Measurements from ENCODE around the gene TRPV3. TPM values are rescaled to one million over a fixed set of nuclear protein-coding genes. Genes with fewer than 3 reads are reported as not detected.
A peak's percentile ranks its signal among the peaks of the same experiment; 100 is the strongest.

Gene TRPV3
- 1 to 10 TPM in 5 of 7 donors, under 1 TPM in 2; 0.32 to 2.0 (median 1.2) TPM for total RNA-seq
- under 1 TPM; 0.13 to 0.45 (median 0.20) TPM for polyA plus RNA-seq
- long read RNA-seq, donor 1 = 0 reads
- long read RNA-seq, donor 2 = 0 reads

GRCh38 chr17:3557768-3558583 lies at the start of gene TRPV3:
Gene TRPV3 (minus strand): TSS chr17:3557812. CDS start chr17:3554850, 2,962 bp downstream.
- Histone ChIP-seq H3K27ac (peak within 1 kb of the TSS in 5 of 8 donors; percentile 23 to 76 (median 46)), H3K4me3 (no peak within 1 kb of the TSS)
- DNase-seq = peak; percentile 88

GRCh38 chr17:3603870-3604259 lies 46.3 kb upstream of the TRPV3 start:
- Histone ChIP-seq H3K27me3 (replicated peaks in 1 of 7) (no peaks in the 10 kb centered on the region), H3K4me3 (no peak overlapping the region), H3K27ac (no peak overlapping the region), H3K4me1 (peaks cover 0 to 4% (median 0%) of the 10 kb centered on the region in 6 donors), H3K9me3 (no peaks in the 10 kb centered on the region), H3K36me3 (peaks cover 0 to 46% (median 17%) of the 10 kb centered on the region in 6 donors)
- intact Hi-C loops (cut with DNase I; ENCODE audit: low total_unique reads) = no loop called here
- 83 to 100% (median 95%) methylated on average over 2 to 4 of the region's 4 CpGs for WGBS, 5 donors
- no peak for TF ChIP-seq POLR2A (IDR thresholded peaks at IDR 0.05)
- TF ChIP-seq CTCF (IDR thresholded peaks at IDR 0.05 in 8 of 11, conservative IDR thresholded peaks at IDR 0.05 in 3 of 11) = no peak
- TF ChIP-seq POLR2AphosphoS5 (IDR thresholded peaks at IDR 0.05) = no peak
- no peak for DNase-seq

More at GRCh38 chr17:3557768-3558583, at the start of gene TRPV3:
- WGBS, 5 donors = 69 to 83% (median 81%) methylated on average over 15 to 23 of the region's 23 CpGs
- intact Hi-C loops (cut with DNase I; ENCODE audit: low total_unique reads) = no loop called here
- Histone ChIP-seq H3K27me3 (replicated peaks in 1 of 7) (peaks cover 0 to 49% (median 0%) of the 10 kb centered on the region in 7 donors), H3K36me3 (no peaks in the 10 kb centered on the region), H3K4me1 (peaks cover 0 to 25% (median 14%) of the 10 kb centered on the region in 6 donors), H3K9me3 (no peaks in the 10 kb centered on the region)
- TF ChIP-seq CTCF (IDR thresholded peaks at IDR 0.05 in 8 of 11, conservative IDR thresholded peaks at IDR 0.05 in 3 of 11) (no peak), POLR2AphosphoS5 (IDR thresholded peaks at IDR 0.05) (peak; percentile 30 to 72 (median 54)), POLR2A (IDR thresholded peaks at IDR 0.05) (no peak)

- 90 to 95% (median 94%) methylated on average over 17 of the region's 17 CpGs for WGBS, 5 donors
- Histone ChIP-seq H3K27me3 (replicated peaks in 1 of 7) (no peaks in the 10 kb centered on the region), H3K36me3 (peaks cover 0 to 40% (median 11%) of the 10 kb centered on the region in 6 donors), H3K27ac (no peak overlapping the region), H3K4me3 (no peak overlapping the region), H3K4me1 (peaks cover 0 to 4% (median 0%) of the 10 kb centered on the region in 6 donors), H3K9me3 (no peaks in the 10 kb centered on the region)
- no peak for TF ChIP-seq POLR2A (IDR thresholded peaks at IDR 0.05)
- no peak for TF ChIP-seq POLR2AphosphoS5 (IDR thresholded peaks at IDR 0.05)
- TF ChIP-seq CTCF (IDR thresholded peaks at IDR 0.05 in 8 of 11, conservative IDR thresholded peaks at IDR 0.05 in 3 of 11) = no peak
- intact Hi-C loops (cut with DNase I; ENCODE audit: low total_unique reads) = no loop called here
- DNase-seq = no peak
Measured at GRCh38 chr17:3603119-3603869, 45.7 kb upstream of the TRPV3 start.
